Dermis microvascular lymphatic vessel endothelial cell (primary cell): ENCODE results near the gene ERF. TPM values are rescaled to one million over a fixed set of nuclear protein-coding genes. Genes with fewer than 3 reads are reported as not detected.

ENCODE experiments used
- DNase-seq, 2 donors: peaks; one replicate each; pipeline versions ENCODE4 v3.0.0 to v3.0.0-alpha.2; 2010; ENCODE audit warnings: low read depth in 2 of 2
- total RNA-seq: library from RNA; depleted of rRNA; stranded (reverse); fragments of >200 nt; gene quantifications from 2 replicates; pipeline ENCODE4 v1.2.1, GENCODE V29; 2014

The ERF gene
- total RNA-seq, 1 donor from 2014 or later, result 18.4 TPM

- DNase-seq, result no peak
Observed at GRCh38 chr19:42242069-42242511, 12.8 kb downstream of the ERF start.

DNA sequence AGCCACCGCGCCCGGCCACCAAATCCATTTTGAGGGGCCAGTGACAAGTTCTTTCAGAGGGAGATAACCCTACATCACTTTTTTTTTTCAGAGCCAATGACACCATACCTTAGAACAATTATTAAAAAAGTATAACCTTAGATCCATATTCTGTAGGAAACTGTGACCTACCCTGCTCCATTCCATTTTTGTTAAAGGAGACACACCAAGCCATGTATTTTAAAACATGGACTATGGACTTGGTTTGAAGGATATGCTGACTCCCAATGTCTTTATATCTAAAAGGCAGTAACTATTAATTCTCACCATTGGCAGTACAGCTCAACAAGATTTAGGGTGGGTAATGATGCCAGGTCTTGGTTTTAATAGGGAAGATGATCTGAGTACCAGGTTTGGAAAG, 13.6 kb downstream of the ERF start:
- DNase-seq, result no peak

DNA sequence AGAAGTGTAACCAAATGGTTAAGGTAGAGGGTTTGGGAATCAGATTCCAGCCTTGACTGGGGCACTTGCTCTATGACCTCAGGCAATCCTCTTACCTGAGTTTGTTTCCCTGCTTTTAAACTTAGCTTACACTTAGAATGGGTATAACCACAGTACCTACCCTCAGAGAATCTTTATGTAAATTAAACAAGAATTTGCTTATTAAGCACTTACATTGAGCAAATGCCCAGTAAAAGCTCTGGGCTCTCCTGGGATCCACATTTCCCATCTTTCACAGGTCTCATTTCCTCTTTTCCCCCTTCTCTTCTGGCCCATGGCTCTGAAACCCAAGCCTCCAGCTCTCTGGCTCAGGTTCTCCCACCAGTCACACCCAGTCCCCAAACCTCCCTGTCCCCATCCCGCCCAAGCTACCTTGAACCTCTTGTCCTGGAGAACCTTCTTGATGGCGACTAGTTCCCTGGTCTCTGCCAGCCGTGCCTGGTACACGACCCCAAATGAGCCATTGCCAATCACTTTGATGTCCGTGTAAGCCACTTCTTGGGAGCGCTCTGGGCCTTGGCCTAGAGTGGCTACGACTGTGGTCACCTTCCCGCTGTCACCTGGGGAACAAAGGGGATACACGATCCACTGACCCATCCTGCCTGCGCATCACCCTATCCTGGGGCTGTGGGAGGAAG, 15.2 kb downstream of the ERF start:
- no peak for DNase-seq

GRCh38 chr19:42235181-42235580, 19.7 kb downstream of the ERF start:
- DNase-seq, result no peak

GRCh38 chr19:42234364-42234763, 20.6 kb downstream of the ERF start:
- DNase-seq, result no peak

GRCh38 chr19:42233678-42234292, 21.1 kb downstream of the ERF start:
- DNase-seq, result no peak

DNA sequence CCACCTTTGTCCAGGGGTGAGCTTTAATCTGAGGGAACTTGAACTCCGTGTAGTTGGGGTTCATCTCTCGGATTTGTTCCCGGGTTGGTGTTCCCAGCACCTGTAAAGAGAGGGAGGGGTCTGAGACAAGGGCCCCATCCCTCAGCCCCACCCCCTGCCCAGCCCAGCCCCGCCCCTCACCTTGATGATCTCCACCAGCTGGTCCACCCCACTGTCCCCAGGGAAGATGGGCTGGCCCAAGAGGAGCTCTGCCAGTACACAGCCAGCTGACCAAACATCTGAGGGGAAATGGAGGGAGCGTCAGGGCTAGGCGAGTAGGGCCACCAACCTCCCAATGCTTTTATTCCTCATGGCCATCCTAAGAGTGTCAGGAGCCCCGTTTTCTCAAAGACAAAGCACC, 21.8 kb downstream of the ERF start:
- no peak for DNase-seq

- DNase-seq, result no peak
Observed at GRCh38 chr19:42232435-42232834, 22.5 kb downstream of the ERF start.

DNA sequence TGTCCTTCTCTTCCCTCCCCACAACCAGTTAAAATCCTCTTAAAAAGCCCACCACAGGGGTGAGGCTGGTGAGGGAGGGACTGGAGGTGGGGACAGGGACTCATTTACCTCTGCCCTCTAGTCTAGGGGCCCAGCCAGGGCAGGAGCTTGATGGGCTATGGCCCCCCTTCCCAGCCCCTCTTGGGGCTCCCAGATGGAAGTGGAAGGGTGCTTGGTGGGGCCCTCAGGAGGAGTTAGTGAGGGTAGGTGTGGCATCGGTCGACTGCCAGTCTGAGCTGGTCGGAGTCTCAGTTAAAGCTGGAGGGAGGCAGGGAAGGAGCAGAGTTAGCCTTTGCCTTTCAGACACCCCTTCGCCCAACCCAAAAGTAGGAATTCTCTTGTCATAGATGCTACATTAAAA, 24.4 kb downstream of the ERF start:
- no peak for DNase-seq

GRCh38 chr19:42229855-42230351, 25.0 kb downstream of the ERF start:
- DNase-seq, result peak in 1 of 2 donors; percentile 19

DNA sequence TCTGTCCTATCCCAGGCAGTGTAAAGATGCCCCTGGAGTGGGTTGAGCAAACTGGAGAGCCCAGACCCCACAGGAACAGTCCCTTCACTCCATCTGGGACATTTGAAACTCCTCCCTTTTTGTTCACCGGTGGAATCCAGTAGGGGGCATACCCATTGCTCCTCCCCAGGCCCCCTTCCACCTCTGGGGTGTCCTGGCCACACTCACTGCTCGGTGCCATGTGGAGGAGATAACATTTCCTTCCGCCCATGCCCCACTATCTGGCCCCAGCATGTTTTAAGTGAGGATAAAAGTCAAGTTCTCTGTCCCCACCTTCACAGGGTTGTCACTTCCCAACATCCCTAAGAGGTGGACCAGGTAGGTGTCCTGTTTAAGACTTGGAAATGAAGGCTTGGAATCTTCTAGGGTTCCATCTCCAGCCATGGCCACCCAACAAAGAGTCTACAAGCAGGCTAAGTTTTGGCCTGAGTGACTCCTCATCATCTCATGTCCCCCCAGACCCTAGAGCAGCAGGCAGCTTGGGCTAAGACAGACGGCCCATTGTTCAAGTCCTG, 25.6 kb downstream of the ERF start:
- no peak for DNase-seq

DNA sequence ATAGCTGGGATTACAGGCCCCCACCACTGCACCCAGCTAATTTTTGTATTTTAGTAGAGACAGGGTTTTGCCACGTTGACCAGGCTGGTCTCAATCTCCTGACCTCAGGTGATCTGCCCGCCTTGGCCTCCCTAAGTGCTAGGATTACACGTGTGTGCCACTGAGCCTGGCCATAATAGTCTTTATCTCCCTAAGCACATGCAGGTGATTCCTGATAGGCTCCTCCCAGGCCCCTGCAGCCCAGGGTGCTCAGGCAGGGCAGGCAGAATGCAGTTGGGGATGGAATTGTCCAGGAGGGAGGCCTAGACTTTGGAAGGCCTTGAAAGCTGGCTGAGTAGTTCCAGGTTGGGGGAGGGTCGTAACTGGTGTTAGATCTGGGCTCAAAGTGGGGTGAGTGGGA, 26.3 kb downstream of the ERF start:
- no peak for DNase-seq

DNA sequence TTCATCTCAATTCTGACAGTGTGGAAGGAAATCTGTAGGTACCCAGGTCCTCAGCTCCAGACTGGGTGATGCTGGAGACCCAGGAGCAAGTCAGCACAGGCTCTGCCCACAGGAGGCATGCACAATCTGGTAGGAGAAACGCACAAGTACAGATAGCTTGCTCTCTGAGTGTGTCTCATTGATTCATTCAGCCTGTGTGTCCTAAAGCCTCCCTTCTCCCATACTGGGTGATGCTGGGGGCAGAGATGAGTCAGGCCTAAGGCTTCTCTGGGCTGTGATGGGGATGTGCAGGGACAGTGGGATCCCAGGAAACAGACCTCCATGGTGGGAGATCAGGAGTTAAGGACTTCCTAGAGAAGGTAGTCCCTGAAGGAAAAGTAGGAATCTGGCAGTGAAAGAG, 28.0 kb downstream of the ERF start:
- DNase-seq, result no peak

- DNase-seq, result no peak
Observed at GRCh38 chr19:42225718-42226292, 29.1 kb downstream of the ERF start.

- no peak for DNase-seq
Observed at GRCh38 chr19:42224940-42225717, 29.8 kb downstream of the ERF start.

GRCh38 chr19:42220751-42221097, 34.2 kb downstream of the ERF start:
- no peak for DNase-seq

DNA sequence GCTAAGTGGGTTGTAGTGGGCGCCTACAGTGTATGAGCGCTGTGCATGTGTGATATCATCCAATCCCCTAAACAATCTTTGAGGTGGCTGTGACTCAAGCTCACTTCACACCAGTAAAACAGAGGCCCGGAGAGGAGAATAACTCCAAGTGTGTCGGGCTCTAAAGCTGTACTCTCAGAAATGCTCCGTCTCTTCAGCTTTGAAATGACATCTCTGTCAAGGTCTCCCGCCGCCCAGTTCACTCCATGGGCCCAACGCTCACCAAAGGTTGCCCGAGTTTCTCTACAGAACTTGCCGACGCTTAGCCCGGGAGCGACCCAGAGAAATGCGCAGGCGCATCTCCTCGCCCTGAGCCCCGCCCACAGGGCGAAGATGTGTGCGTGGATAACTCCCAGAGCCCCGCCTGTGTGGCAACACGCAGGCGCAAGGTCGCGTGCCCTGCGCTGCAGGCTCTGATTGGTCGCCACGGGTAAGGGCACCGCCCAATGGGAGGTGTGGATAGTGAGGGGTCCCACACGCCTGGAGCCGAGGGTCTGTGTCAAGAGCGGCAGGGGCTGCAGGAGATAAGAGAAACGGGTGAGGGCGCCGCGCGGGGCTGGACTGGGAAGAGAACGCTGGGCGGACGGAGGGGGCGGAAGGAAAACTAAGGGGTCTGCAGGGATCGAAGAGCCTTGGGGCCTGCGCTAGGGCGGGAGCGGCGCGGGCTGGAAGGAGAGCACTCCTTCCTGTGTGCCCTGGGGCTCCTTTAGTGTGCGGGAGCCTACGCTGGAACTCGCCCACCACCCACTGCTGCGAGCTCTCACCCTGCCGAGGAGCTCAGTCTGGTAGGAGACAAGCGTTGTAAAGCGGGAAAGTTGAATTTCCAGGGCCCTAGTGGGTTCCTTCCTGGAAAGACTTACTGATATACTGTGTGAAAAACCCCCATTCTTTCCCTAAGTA, 34.8 kb downstream of the ERF start, which contains the start of gene ZNF526:
ZNF526 (plus strand) TSS at position 501 of the 939 bp plus-strand sequence. CDS start 4,092 bp downstream, outside the sequence.
- peak; percentile 94 to 98 for DNase-seq

DNA sequence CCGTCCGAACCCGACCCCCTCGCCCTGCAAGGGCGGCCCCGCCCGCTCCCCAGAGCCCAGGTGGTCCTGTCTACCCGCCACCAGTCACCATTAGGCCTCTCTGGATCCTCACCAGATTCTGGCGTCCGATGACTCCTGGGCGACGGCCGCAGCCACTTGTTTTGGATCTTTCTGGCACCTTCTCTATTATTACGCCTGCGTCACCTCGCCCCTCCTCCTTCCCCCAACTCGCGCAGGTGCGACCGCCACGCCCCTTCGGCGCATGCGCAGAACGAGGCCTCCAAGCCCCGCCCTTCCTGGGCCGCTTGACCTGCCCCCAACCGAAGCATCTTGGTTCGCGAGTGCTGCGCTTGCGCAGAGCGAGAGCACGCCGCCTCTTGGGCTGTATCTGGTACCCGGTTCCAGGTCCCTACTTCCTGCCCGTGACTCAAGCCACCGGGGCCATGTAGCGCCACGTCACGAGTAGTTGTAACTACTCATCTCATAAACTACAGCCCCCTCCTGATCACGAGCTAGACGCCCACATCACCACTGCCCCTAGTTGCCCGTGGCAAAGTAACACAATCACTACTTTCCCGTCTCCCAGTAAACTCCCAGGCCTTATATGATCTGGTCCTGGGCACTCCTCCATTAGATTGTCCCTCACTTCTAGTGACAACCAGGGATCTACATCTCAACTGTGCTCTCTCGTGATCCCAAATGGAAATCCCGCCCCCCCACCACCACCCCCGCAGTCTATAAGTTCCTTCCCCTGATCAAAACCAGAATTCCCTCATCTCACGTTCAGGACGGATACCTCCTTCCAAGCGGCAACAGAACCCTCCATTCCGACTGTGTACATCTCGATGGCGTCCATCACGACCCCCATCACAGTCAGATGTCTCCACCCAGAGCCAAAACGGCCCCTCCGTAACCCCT, 37.1 kb downstream of the ERF start, which contains the start of gene DEDD2:
DEDD2 (minus strand) TSS at position 158 of the 918 bp plus-strand sequence. CDS start 670 bp downstream, outside the sequence.
- DNase-seq, result peak; percentile 90 to 98
